Measurements from ENCODE around the gene TMEM247.
A peak's percentile ranks its signal among the peaks of the same experiment; 100 is the strongest.

Gene TMEM247

GRCh38 chr2:46486436-46486835 lies 7.1 kb downstream of the TMEM247 start:
- Histone ChIP-seq H3K79me2 (ENCODE audit: control insufficient read depth, insufficient read depth, low read length) (no peaks in the 10 kb centered on the region), H3K4me1 (ENCODE audit: control insufficient read depth, low read depth, low read length) (peaks cover 5% of the 10 kb centered on the region), H3K4me2 (ENCODE audit: low read length) (no peak overlapping the region), H2BK120ac (ENCODE audit: low read depth, low read length) (no peak overlapping the region), H2AK5ac (ENCODE audit: low read length) (no peak overlapping the region), H3K27ac (ENCODE audit: low read depth, low read length) (no peak overlapping the region), H4K8ac (ENCODE audit: low read depth, low read length) (no peak overlapping the region), H3K4ac (ENCODE audit: low read depth, low read length) (no peak overlapping the region), H3K9ac (ENCODE audit: low read length) (no peak overlapping the region), H2BK5ac (ENCODE audit: low read length) (no peak overlapping the region), H3K4me3 (ENCODE audit: low read length) (no peak overlapping the region), H3K27me3 (ENCODE audit: insufficient read depth, low read length, poor library complexity) (no peaks in the 10 kb centered on the region), H4K5ac (ENCODE audit: low read length) (no peak overlapping the region), H3K56ac (ENCODE audit: low read length) (no peak overlapping the region), H2BK15ac (replicated peaks; ENCODE audit: low read depth) (no peak overlapping the region), H3K36me3 (ENCODE audit: control insufficient read depth, insufficient read depth, low read length) (no peaks in the 10 kb centered on the region), H3K79me1 (ENCODE audit: low read length) (no peaks in the 10 kb centered on the region), H3K23ac (ENCODE audit: low read length) (no peak overlapping the region), H3K18ac (ENCODE audit: low read length) (no peak overlapping the region)
- no peak for DNase-seq
- no CpG with 5 or more reads among the region's 3 CpGs for WGBS (ENCODE audit: extremely low coverage, insufficient coverage, low lambda C conversion rate)

DNA sequence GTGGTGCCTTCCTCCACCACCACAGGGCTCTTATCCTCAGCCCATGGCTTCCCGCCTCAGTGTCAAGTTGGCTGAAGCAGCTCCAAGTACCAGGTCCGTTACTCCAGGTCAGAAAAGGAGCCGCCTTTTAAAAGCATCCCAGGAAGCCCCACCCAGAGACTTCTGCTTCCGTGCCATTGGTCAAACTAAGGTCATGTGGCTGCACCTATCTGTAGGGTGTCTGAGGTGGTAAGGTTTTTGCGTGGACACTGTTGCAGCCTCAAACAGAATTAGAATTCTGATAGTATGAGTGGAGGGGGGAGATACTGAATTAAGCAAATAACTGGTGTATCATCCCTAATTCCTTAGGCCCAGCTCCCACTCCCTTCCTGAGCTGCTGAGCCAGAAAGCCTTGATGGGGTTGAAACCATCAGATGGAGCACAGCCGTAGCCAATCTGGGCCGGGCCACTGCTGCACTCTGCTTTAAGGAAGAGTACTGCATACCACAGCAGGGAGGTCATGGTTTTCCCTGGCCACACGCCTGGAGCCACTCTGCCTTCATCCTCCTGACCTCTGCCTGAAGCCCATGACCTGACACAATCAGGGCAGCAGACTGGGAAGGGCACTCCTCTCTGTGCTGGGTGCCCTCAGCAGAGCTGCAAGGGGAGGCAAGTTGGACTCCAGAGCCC lies 8.4 kb downstream of the TMEM247 start:
- Histone ChIP-seq H4K5ac (ENCODE audit: low read length) (no peak overlapping the region), H3K36me3 (ENCODE audit: control insufficient read depth, insufficient read depth, low read length) (no peaks in the 10 kb centered on the region), H3K4me2 (ENCODE audit: low read length) (no peak overlapping the region), H3K79me1 (ENCODE audit: low read length) (no peaks in the 10 kb centered on the region), H2BK5ac (ENCODE audit: low read length) (no peak overlapping the region), H3K23ac (ENCODE audit: low read length) (no peak overlapping the region), H3K4me3 (ENCODE audit: low read length) (no peak overlapping the region), H2BK15ac (replicated peaks; ENCODE audit: low read depth) (no peak overlapping the region), H3K4ac (ENCODE audit: low read depth, low read length) (no peak overlapping the region), H3K18ac (ENCODE audit: low read length) (no peak overlapping the region), H3K9ac (ENCODE audit: low read length) (no peak overlapping the region), H2AK5ac (ENCODE audit: low read length) (no peak overlapping the region), H3K56ac (ENCODE audit: low read length) (no peak overlapping the region), H3K4me1 (ENCODE audit: control insufficient read depth, low read depth, low read length) (peaks cover 5% of the 10 kb centered on the region), H3K27ac (ENCODE audit: low read depth, low read length) (no peak overlapping the region), H3K27me3 (ENCODE audit: insufficient read depth, low read length, poor library complexity) (no peaks in the 10 kb centered on the region), H3K79me2 (ENCODE audit: control insufficient read depth, insufficient read depth, low read length) (no peaks in the 10 kb centered on the region), H4K8ac (ENCODE audit: low read depth, low read length) (no peak overlapping the region), H2BK120ac (ENCODE audit: low read depth, low read length) (no peak overlapping the region)
- WGBS (ENCODE audit: extremely low coverage, insufficient coverage, low lambda C conversion rate) = no CpG with 5 or more reads among the region's 8 CpGs
- DNase-seq = peak; percentile 61

GRCh38 chr2:46488389-46488788 lies 9.0 kb downstream of the TMEM247 start:
- H2BK15ac ChIP-seq (replicated peaks; ENCODE audit: low read depth) = no peak overlapping the region
- no peak overlapping the region for H3K4ac ChIP-seq (ENCODE audit: low read depth, low read length)
- WGBS (ENCODE audit: extremely low coverage, insufficient coverage, low lambda C conversion rate) = no CpG with 5 or more reads among the region's 2 CpGs
- H3K9ac ChIP-seq (ENCODE audit: low read length) = no peak overlapping the region
- H3K18ac ChIP-seq (ENCODE audit: low read length) = no peak overlapping the region
- H2BK5ac ChIP-seq (ENCODE audit: low read length) = no peak overlapping the region
- no peak overlapping the region for H3K23ac ChIP-seq (ENCODE audit: low read length)
- H3K27me3 ChIP-seq (ENCODE audit: insufficient read depth, low read length, poor library complexity) = no peaks in the 10 kb centered on the region
- no peak overlapping the region for H2BK120ac ChIP-seq (ENCODE audit: low read depth, low read length)
- no peak overlapping the region for H2AK5ac ChIP-seq (ENCODE audit: low read length)
- no peak overlapping the region for H3K56ac ChIP-seq (ENCODE audit: low read length)
- peak; percentile 24 for DNase-seq
- H4K8ac ChIP-seq (ENCODE audit: low read depth, low read length) = no peak overlapping the region
- peaks cover 5% of the 10 kb centered on the region for H3K4me1 ChIP-seq (ENCODE audit: control insufficient read depth, low read depth, low read length)
- H3K79me2 ChIP-seq (ENCODE audit: control insufficient read depth, insufficient read depth, low read length) = no peaks in the 10 kb centered on the region
- H3K36me3 ChIP-seq (ENCODE audit: control insufficient read depth, insufficient read depth, low read length) = no peaks in the 10 kb centered on the region
- H4K5ac ChIP-seq (ENCODE audit: low read length) = no peak overlapping the region
- H3K4me2 ChIP-seq (ENCODE audit: low read length) = no peak overlapping the region
- H3K79me1 ChIP-seq (ENCODE audit: low read length) = no peaks in the 10 kb centered on the region
- H3K4me3 ChIP-seq (ENCODE audit: low read length) = no peak overlapping the region
- no peak overlapping the region for H3K27ac ChIP-seq (ENCODE audit: low read depth, low read length)

- Histone ChIP-seq H3K4me2 (ENCODE audit: low read length) (no peak overlapping the region), H4K5ac (ENCODE audit: low read length) (no peak overlapping the region), H3K4me1 (ENCODE audit: control insufficient read depth, low read depth, low read length) (peaks cover 5% of the 10 kb centered on the region), H2BK5ac (ENCODE audit: low read length) (no peak overlapping the region), H3K27ac (ENCODE audit: low read depth, low read length) (no peak overlapping the region), H3K4me3 (ENCODE audit: low read length) (no peak overlapping the region), H2BK120ac (ENCODE audit: low read depth, low read length) (no peak overlapping the region), H3K79me1 (ENCODE audit: low read length) (no peaks in the 10 kb centered on the region), H4K8ac (ENCODE audit: low read depth, low read length) (no peak overlapping the region), H2BK15ac (replicated peaks; ENCODE audit: low read depth) (no peak overlapping the region), H3K4ac (ENCODE audit: low read depth, low read length) (no peak overlapping the region), H3K18ac (ENCODE audit: low read length) (no peak overlapping the region), H3K36me3 (ENCODE audit: control insufficient read depth, insufficient read depth, low read length) (no peaks in the 10 kb centered on the region), H3K79me2 (ENCODE audit: control insufficient read depth, insufficient read depth, low read length) (no peaks in the 10 kb centered on the region), H3K23ac (ENCODE audit: low read length) (no peak overlapping the region), H3K56ac (ENCODE audit: low read length) (no peak overlapping the region), H3K9ac (ENCODE audit: low read length) (no peak overlapping the region), H2AK5ac (ENCODE audit: low read length) (no peak overlapping the region), H3K27me3 (ENCODE audit: insufficient read depth, low read length, poor library complexity) (no peaks in the 10 kb centered on the region)
- peak; percentile 16 for DNase-seq
- WGBS (ENCODE audit: extremely low coverage, insufficient coverage, low lambda C conversion rate) = no CpG with 5 or more reads among the region's 8 CpGs
Observed at GRCh38 chr2:46489423-46490174, 10.2 kb downstream of the TMEM247 start.

DNA sequence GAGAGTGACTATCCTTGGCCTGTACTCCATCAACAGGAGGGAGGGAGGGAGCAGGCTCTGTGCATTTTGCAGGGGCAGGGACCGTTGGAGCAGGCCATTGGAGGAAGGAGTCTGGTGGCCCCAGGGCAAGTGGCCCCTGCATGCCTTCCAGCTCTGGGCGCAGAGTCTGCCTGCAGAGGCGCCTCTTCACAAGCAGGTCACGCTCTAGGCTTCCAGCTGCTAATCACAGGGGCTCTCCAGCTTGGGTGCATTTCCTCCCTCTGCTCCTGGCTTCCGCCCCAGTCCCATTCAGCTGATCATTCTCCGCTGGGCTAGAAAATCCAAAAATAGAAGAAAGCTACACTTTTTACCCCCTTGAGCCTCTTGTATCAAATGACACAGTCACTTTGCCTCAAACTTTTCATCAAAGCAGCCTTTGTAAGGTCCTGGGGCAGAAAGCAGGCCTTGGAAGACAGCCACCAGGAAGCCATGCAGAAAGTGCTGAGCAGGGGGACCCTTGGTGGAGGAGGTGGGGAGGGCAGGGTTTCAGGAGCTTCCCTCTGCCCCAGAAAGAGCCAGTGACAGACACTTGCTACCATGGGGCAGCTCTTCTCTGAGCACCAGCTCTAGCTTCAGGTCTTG lies 11.3 kb downstream of the TMEM247 start:
- Histone ChIP-seq H3K27me3 (ENCODE audit: insufficient read depth, low read length, poor library complexity) (no peaks in the 10 kb centered on the region), H3K27ac (ENCODE audit: low read depth, low read length) (no peak overlapping the region)
- peak; percentile 14 for DNase-seq

More for the DNA sequence above, 11.3 kb downstream of the TMEM247 start:
- Histone ChIP-seq H3K4me2 (ENCODE audit: low read length) (no peak overlapping the region), H2AK5ac (ENCODE audit: low read length) (no peak overlapping the region), H3K4me3 (ENCODE audit: low read length) (no peak overlapping the region), H3K18ac (ENCODE audit: low read length) (no peak overlapping the region), H3K23ac (ENCODE audit: low read length) (no peak overlapping the region), H3K36me3 (ENCODE audit: control insufficient read depth, insufficient read depth, low read length) (no peaks in the 10 kb centered on the region), H2BK5ac (ENCODE audit: low read length) (no peak overlapping the region), H2BK15ac (replicated peaks; ENCODE audit: low read depth) (no peak overlapping the region), H3K4ac (ENCODE audit: low read depth, low read length) (no peak overlapping the region), H4K8ac (ENCODE audit: low read depth, low read length) (no peak overlapping the region), H3K56ac (ENCODE audit: low read length) (peak overlapping the region; percentile 28), H3K79me1 (ENCODE audit: low read length) (no peaks in the 10 kb centered on the region), H3K4me1 (ENCODE audit: control insufficient read depth, low read depth, low read length) (peaks cover 5% of the 10 kb centered on the region), H3K9ac (ENCODE audit: low read length) (no peak overlapping the region), H3K79me2 (ENCODE audit: control insufficient read depth, insufficient read depth, low read length) (no peaks in the 10 kb centered on the region), H4K5ac (ENCODE audit: low read length) (no peak overlapping the region), H2BK120ac (ENCODE audit: low read depth, low read length) (no peak overlapping the region)
- no CpG with 5 or more reads among the region's 6 CpGs for WGBS (ENCODE audit: extremely low coverage, insufficient coverage, low lambda C conversion rate)

Data from mesendoderm (in vitro differentiated cells).